SK-N-MC (cell line): ENCODE data around the gene ZNF423.
"Not testable (repeated sequence)": the region's sequence is repeated elsewhere in the genome, so short reads cannot be mapped to it uniquely, and the experiment has no call there.

Source experiments
- DNase-seq: peaks from one replicate; pipeline ENCODE4 v3.0.0-alpha.2; 2011; ENCODE audit warnings: low read depth, low spot score
- H3K27ac ChIP-seq: fragments of 200-600 bp; sonication (generic); 2 replicates; pipeline ENCODE4 v1.5.1; 2016; ENCODE audit warnings: mixed run types
- H3K36me3 ChIP-seq: fragments of 200-600 bp; sonication (generic); 2 replicates; pipeline ENCODE4 v1.6.1; 2017; ENCODE audit warnings: antibody characterized with exemption, low read length, mixed read lengths; ENCODE audit not compliant: insufficient read depth
- H3K4me3 ChIP-seq: fragments of 200-600 bp; sonication (generic); 2 replicates; pipeline ENCODE4 v1.5.1; 2016
- H3K9ac ChIP-seq: fragments of 200-600 bp; sonication (generic); 2 replicates; pipeline ENCODE4 v1.8.0; 2017; ENCODE audit warnings: mixed run types, mixed read lengths; ENCODE audit not compliant: insufficient read length
- H3K9me3 ChIP-seq: fragments of 200-600 bp; sonication (generic); 2 replicates; pipeline ENCODE4 v1.6.1; 2017; ENCODE audit warnings: low read depth, mild to moderate bottlenecking, antibody characterized with exemption, low read length, moderate library complexity, mixed read lengths
- EZH2 ChIP-seq: fragments of 200-600 bp; sonication (generic); IDR thresholded peaks from one replicate; pipeline ENCODE4 v1.6.1; 2017; ENCODE audit warnings: antibody characterized with exemption
- FOXP2 ChIP-seq: optimal IDR thresholded peaks from 2 replicates; pipeline ENCODE3; 2011; ENCODE audit warnings: mild to moderate bottlenecking, moderate library complexity; ENCODE audit not compliant: insufficient read depth; ENCODE audit errors: extremely low read length, control extremely low read depth
- POLR2AphosphoS5 ChIP-seq: IDR thresholded peaks from 2 replicates; pipeline ENCODE4 v1.6.1; 2012; ENCODE audit warnings: mild to moderate bottlenecking, low read depth, low read length, borderline replicate concordance

Gene ZNF423

DNA sequence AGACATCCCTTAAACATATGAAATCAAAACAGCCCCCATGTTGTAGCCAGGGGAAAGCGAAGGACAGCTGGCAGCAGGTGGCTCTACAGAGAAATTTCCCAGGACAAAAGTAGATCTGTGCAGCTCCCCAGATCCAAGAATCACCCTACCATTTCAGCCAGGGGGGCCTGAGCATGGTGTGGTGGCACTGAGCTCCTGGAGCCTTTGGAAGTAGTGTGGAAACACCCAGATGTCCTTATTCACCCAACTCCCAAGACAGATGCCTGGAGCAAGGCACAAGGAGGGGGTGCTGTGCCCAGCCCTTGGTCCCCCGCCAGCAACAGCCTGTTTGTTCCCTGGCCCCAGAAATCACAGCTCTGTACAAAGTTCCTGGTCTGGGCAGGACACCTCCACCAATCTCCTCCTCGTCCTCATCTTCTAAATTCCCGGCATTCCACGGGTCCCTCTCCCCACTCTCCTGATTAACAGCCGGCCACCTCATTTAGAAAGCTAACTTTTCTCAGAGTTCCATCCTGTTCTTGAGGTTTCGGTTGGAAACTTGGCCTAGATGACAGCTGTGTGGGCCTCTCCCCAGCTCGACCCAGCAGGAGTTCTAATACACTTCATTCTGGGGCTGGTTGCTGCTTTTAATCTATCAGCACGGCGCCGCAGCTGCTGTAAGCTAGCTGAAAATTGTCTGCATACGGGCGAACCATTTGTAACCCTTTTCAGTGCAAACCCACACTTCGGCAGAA lies 291.2 kb downstream of the ZNF423 start:
- Histone ChIP-seq H3K9me3 (no peaks in the 10 kb centered on the region), H3K27ac (peak overlapping the region; percentile 92), H3K4me3 (peak overlapping the region; percentile 61), H3K36me3 (no peaks in the 10 kb centered on the region), H3K9ac (peak overlapping the region; percentile 32)
- no peak for TF ChIP-seq POLR2AphosphoS5
- no peak for TF ChIP-seq FOXP2
- TF ChIP-seq EZH2, result no peak
- peak; percentile 14 for DNase-seq

GRCh38 chr16:49563666-49564065 lies 292.2 kb downstream of the ZNF423 start:
- no peak for DNase-seq
- Histone ChIP-seq H3K27ac (no peak overlapping the region), H3K9ac (no peak overlapping the region), H3K36me3 (no peaks in the 10 kb centered on the region), H3K9me3 (no peaks in the 10 kb centered on the region), H3K4me3 (no peak overlapping the region)
- TF ChIP-seq POLR2AphosphoS5, result no peak
- no peak for TF ChIP-seq FOXP2
- TF ChIP-seq EZH2, result no peak

GRCh38 chr16:49562894-49563293 lies 293.0 kb downstream of the ZNF423 start:
- not testable (repeated sequence) for H3K9me3 ChIP-seq, H3K9ac ChIP-seq, H3K36me3 ChIP-seq, H3K27ac ChIP-seq, DNase-seq, H3K4me3 ChIP-seq

DNA sequence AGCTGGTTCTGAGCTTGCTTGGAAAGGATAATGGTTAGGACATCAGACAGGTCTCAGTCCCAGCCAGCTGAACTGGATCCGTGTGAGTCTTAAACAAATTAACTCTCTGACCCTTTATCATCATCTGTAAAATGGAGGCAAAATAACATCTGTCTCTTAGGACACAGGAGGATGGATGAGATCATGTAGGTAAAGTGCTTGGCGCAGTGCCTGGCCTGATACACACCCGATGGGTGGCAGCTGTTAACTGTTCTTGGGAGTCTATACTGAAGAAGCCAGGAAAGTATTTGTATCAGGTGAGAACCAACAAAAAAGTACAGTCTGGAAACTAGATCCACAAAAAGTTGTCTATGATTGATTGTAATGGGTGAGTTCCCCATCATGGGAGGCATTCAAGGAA lies 293.7 kb downstream of the ZNF423 start:
- H3K4me3 ChIP-seq, result no peak overlapping the region
- no peak overlapping the region for H3K9ac ChIP-seq
- H3K36me3 ChIP-seq, result no peaks in the 10 kb centered on the region
- no peak for DNase-seq
- H3K27ac ChIP-seq, result no peak overlapping the region
- no peaks in the 10 kb centered on the region for H3K9me3 ChIP-seq
- TF ChIP-seq FOXP2 (no peak), POLR2AphosphoS5 (no peak), EZH2 (no peak)

GRCh38 chr16:49560004-49560830 lies 295.7 kb downstream of the ZNF423 start:
- Histone ChIP-seq H3K27ac (no peak overlapping the region), H3K4me3 (no peak overlapping the region), H3K9ac (no peak overlapping the region), H3K36me3 (no peaks in the 10 kb centered on the region), H3K9me3 (no peaks in the 10 kb centered on the region)
- DNase-seq, result no peak
- TF ChIP-seq EZH2, result no peak
- TF ChIP-seq FOXP2, result no peak
- TF ChIP-seq POLR2AphosphoS5, result no peak

DNA sequence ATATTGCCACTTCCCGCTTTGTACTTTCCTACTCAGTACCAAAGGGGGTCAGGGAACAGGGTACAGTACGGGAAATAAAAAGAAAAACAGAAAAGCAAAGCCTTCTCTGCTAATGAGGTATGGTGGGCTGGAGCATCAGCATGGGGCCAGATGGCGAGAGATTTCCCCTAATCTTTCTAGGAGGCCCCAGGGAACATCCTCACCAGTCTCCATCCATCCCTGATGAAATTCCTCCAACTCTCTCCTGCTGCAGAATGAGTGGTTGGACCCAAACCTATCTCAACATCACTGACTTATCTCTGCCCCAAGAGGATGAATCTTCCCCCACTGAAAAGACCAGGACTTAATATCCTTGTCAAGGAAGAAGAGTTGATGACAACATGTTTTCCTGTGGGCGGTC lies 296.7 kb downstream of the ZNF423 start:
- H3K36me3 ChIP-seq, result no peaks in the 10 kb centered on the region
- no peak overlapping the region for H3K4me3 ChIP-seq
- no peak overlapping the region for H3K9ac ChIP-seq
- H3K9me3 ChIP-seq, result no peaks in the 10 kb centered on the region
- no peak overlapping the region for H3K27ac ChIP-seq
- DNase-seq, result no peak
- no peak for TF ChIP-seq EZH2
- no peak for TF ChIP-seq POLR2AphosphoS5
- no peak for TF ChIP-seq FOXP2

GRCh38 chr16:49558451-49558850 lies 297.5 kb downstream of the ZNF423 start:
- TF ChIP-seq FOXP2, result no peak
- TF ChIP-seq EZH2, result no peak
- no peak for TF ChIP-seq POLR2AphosphoS5
- DNase-seq, result no peak
- Histone ChIP-seq H3K9me3 (no peaks in the 10 kb centered on the region), H3K4me3 (no peak overlapping the region), H3K36me3 (no peaks in the 10 kb centered on the region), H3K9ac (no peak overlapping the region), H3K27ac (no peak overlapping the region)

GRCh38 chr16:49556606-49557446 lies 299.1 kb downstream of the ZNF423 start:
- Histone ChIP-seq H3K36me3 (no peaks in the 10 kb centered on the region), H3K9me3 (no peaks in the 10 kb centered on the region), H3K27ac (peak overlapping the region; percentile 77), H3K4me3 (peak overlapping the region; percentile 67), H3K9ac (peak overlapping the region; percentile 29)
- TF ChIP-seq EZH2 (no peak), FOXP2 (no peak), POLR2AphosphoS5 (no peak)
- no peak for DNase-seq
